CD14-positive monocyte (primary cell): ENCODE measurements around the gene SKOR2. TPM values are rescaled to one million over a fixed set of nuclear protein-coding genes. Genes with fewer than 3 reads are reported as not detected.

ENCODE experiments used
- DNase-seq, 3 donors: peaks; one replicate each; pipeline ENCODE4 v3.0.0-alpha.2; 2011 to 2022
- H2AFZ ChIP-seq: 2 replicates; pipeline ENCODE4 v1.6.0; 2012; ENCODE audit warnings: mild to moderate bottlenecking, low read depth, low read length, inconsistent platforms; ENCODE audit not compliant: insufficient read depth, poor library complexity, severe bottlenecking
- H3K27ac ChIP-seq, 2 donors: 1 replicate in 1 of 2; 2 replicates in 1 of 2; pipeline ENCODE4 v1.5.1; 2012 to 2013; ENCODE audit warnings: low read length in 2 of 2, control low read depth in 1 of 2, inconsistent platforms in 1 of 2, low read depth in 1 of 2, mild to moderate bottlenecking in 1 of 2
- H3K27me3 ChIP-seq, 2 donors: one replicate each; pipeline versions ENCODE4 v1.6.0 to v1.6.1; 2011 to 2013; ENCODE audit warnings: low read length in 2 of 2; ENCODE audit not compliant: control insufficient read depth in 2 of 2, insufficient read depth in 2 of 2
- H3K36me3 ChIP-seq, 2 donors: replicated peaks in 1 of 2; 1 replicate in 1 of 2; 2 replicates in 1 of 2; pipeline versions ENCODE4 v1.5.1 to v1.6.1; 2012 to 2013; ENCODE audit warnings: low read length in 2 of 2, control low read depth in 1 of 2, inconsistent platforms in 1 of 2, mild to moderate bottlenecking in 1 of 2; ENCODE audit not compliant: insufficient read depth in 2 of 2, control insufficient read depth in 1 of 2
- H3K4me1 ChIP-seq, 2 donors: 1 replicate in 1 of 2; 2 replicates in 1 of 2; pipeline versions ENCODE4 v1.5.1 to v1.6.1; 2012 to 2013; ENCODE audit warnings: low read length in 2 of 2, control low read depth in 1 of 2, inconsistent platforms in 1 of 2, mild to moderate bottlenecking in 1 of 2, moderate library complexity in 1 of 2; ENCODE audit not compliant: insufficient read depth in 2 of 2, control insufficient read depth in 1 of 2
- H3K4me2 ChIP-seq: replicated peaks from 2 replicates; pipeline ENCODE3; 2012; ENCODE audit warnings: low read length, moderate library complexity, mild to moderate bottlenecking; ENCODE audit not compliant: poor library complexity, severe bottlenecking; ENCODE audit errors: extremely low read depth
- H3K4me3 ChIP-seq, 3 experiments: fragments of 200-600 bp in 1 of 3; sonication (generic) in 1 of 3; replicated peaks in 1 of 3; 1 replicate in 2 of 3; 2 replicates in 1 of 3; pipeline ENCODE4 v1.5.1; 2011 to 2013; ENCODE audit warnings: low read length in 3 of 3, mild to moderate bottlenecking in 3 of 3, control low read depth in 2 of 3, low read depth in 2 of 3, inconsistent platforms in 1 of 3, moderate library complexity in 1 of 3
- H3K79me2 ChIP-seq: 2 replicates; pipeline ENCODE4 v1.6.0; 2012; ENCODE audit warnings: mild to moderate bottlenecking, control low read depth, inconsistent platforms, low read length, moderate library complexity; ENCODE audit not compliant: insufficient read depth
- H3K9ac ChIP-seq: 2 replicates; pipeline ENCODE4 v1.6.0; 2017; ENCODE audit warnings: low read length, mild to moderate bottlenecking; ENCODE audit not compliant: insufficient read depth, poor library complexity, severe bottlenecking
- H3K9me3 ChIP-seq, 2 donors: replicated peaks in 1 of 2; 1 replicate in 1 of 2; 2 replicates in 1 of 2; pipeline versions ENCODE4 v1.5.1 to v1.6.1; 2012 to 2013; ENCODE audit warnings: low read length in 2 of 2, control low read depth in 1 of 2; ENCODE audit not compliant: control insufficient read depth in 1 of 2, insufficient read depth in 1 of 2
- H4K20me1 ChIP-seq: 2 replicates; pipeline ENCODE4 v1.6.0; 2012; ENCODE audit warnings: mild to moderate bottlenecking, low read length, control low read depth, moderate library complexity; ENCODE audit not compliant: insufficient read depth
- H3K27ac Mint-ChIP-seq, 7 donors: one replicate each; pipeline ENCODE4 v1.8.0; 2020; ENCODE audit warnings: mild to moderate bottlenecking in 7 of 7, mixed read lengths in 7 of 7, moderate library complexity in 6 of 7, inconsistent platforms in 2 of 7
- H3K27me3 Mint-ChIP-seq, 3 donors: one replicate each; pipeline ENCODE4 v1.8.0; 2021 to 2022; ENCODE audit warnings: low read depth in 3 of 3, mild to moderate bottlenecking in 3 of 3, mixed read lengths in 3 of 3, moderate library complexity in 3 of 3, inconsistent platforms in 1 of 3
- H3K36me3 Mint-ChIP-seq, 2 donors: one replicate each; pipeline ENCODE4 v1.8.0; 2020; ENCODE audit warnings: mixed read lengths in 2 of 2, inconsistent platforms in 1 of 2, mild to moderate bottlenecking in 1 of 2
- H3K4me1 Mint-ChIP-seq: one replicate; pipeline ENCODE4 v1.8.0; 2020; ENCODE audit warnings: mild to moderate bottlenecking, mixed read lengths
- H3K4me3 Mint-ChIP-seq, 2 donors: one replicate each; pipeline ENCODE4 v1.8.0; 2020; ENCODE audit warnings: mild to moderate bottlenecking in 2 of 2, mixed read lengths in 2 of 2, moderate library complexity in 1 of 2
- H3K9me3 Mint-ChIP-seq, 7 donors: one replicate each; pipeline ENCODE4 v1.8.0; 2020 to 2022; ENCODE audit warnings: mixed read lengths in 7 of 7, mild to moderate bottlenecking in 6 of 7, moderate library complexity in 6 of 7, inconsistent platforms in 2 of 7
- CTCF ChIP-seq: fragments of 200-600 bp; IDR thresholded peaks from one replicate; pipeline ENCODE4 v1.8.0; 2022; ENCODE audit warnings: antibody characterized with exemption, mild to moderate bottlenecking
- WGBS: methylation state at CpG from one replicate; pipeline ENCODE4 v1.1.5; 2013; ENCODE audit warnings: missing lambda C conversion rate; ENCODE audit not compliant: insufficient coverage; 5-methylcytosine and 5-hydroxymethylcytosine counted together
- intact Hi-C, 2 donors: fragments of 100-400 bp; cut with micrococcal nuclease; formaldehyde crosslinking; loops; one replicate each; pipeline versions ENCODE4 v1.15.0 to v1.15.1; 2023
- polyA plus RNA-seq, 3 donors: library from polyadenylated mRNA; depleted of rRNA in 1 of 3; unstranded in 2 of 3; stranded (reverse) in 1 of 3; fragments of 300-500 nt in 2 of 3; fragments of >200 nt in 1 of 3; fragmentation: Illumina TruSeq in 2 of 3; gene quantifications; 1 replicate in 2 of 3; 2 replicates in 1 of 3; pipeline ENCODE4 v1.2.3, GENCODE V29; 2012 to 2021

Gene SKOR2
- polyA plus RNA-seq, 3 donors, result not detected

- no peaks in the 10 kb centered on the region for H3K4me1 Mint-ChIP-seq
- H3K36me3 ChIP-seq, result no peaks in the 10 kb centered on the region
- peaks cover 10 to 46% of the 10 kb centered on the region in 2 donors for H3K9me3 ChIP-seq
- no peaks in the 10 kb centered on the region for H3K4me1 ChIP-seq
- no peak overlapping the region for H3K27ac Mint-ChIP-seq
- no peak overlapping the region for H3K27ac ChIP-seq
- H3K9ac ChIP-seq, result no peak overlapping the region
- H2AFZ ChIP-seq, result no peak overlapping the region
- intact Hi-C loops, result no loop called here
- H3K27me3 Mint-ChIP-seq, result peaks cover 65 to 90% (median 82%) of the 10 kb centered on the region in 3 donors
- H3K9me3 Mint-ChIP-seq, result peaks cover 0 to 27% (median 21%) of the 10 kb centered on the region in 7 donors
- TF ChIP-seq CTCF, result peak; percentile 32
- no peak for DNase-seq
- no peaks in the 10 kb centered on the region for H3K79me2 ChIP-seq
- H3K4me2 ChIP-seq, result no peak overlapping the region
- H4K20me1 ChIP-seq, result no peaks in the 10 kb centered on the region
- WGBS, result 5% methylated on average over 85 of the region's 90 CpGs
- H3K4me3 ChIP-seq, result no peak overlapping the region
- peaks cover 3 to 10% of the 10 kb centered on the region in 2 donors for H3K36me3 Mint-ChIP-seq
- H3K4me3 Mint-ChIP-seq, result no peak overlapping the region
- H3K27me3 ChIP-seq, result peaks cover 74 to 82% of the 10 kb centered on the region in 2 donors
Measured at GRCh38 chr18:47247416-47248114, 3.9 kb downstream of the SKOR2 start.

- no peaks in the 10 kb centered on the region for H4K20me1 ChIP-seq
- no peaks in the 10 kb centered on the region for H3K79me2 ChIP-seq
- no peak overlapping the region for H3K9ac ChIP-seq
- WGBS, result 4% methylated on average over 32 of the region's 47 CpGs
- intact Hi-C loops, result no loop called here
- peaks cover 68 to 82% of the 10 kb centered on the region in 2 donors for H3K27me3 ChIP-seq
- no peak overlapping the region for H3K4me3 ChIP-seq
- Mint-ChIP-seq H3K27me3 (peaks cover 60 to 89% (median 77%) of the 10 kb centered on the region in 3 donors), H3K27ac (no peak overlapping the region), H3K36me3 (peaks cover 3 to 10% of the 10 kb centered on the region in 2 donors), H3K4me3 (peak overlapping the region in 1 of 2 donors; percentile 83), H3K4me1 (no peaks in the 10 kb centered on the region), H3K9me3 (peaks cover 0 to 26% (median 19%) of the 10 kb centered on the region in 7 donors)
- no peak overlapping the region for H3K4me2 ChIP-seq
- H3K4me1 ChIP-seq, result no peaks in the 10 kb centered on the region
- no peaks in the 10 kb centered on the region for H3K36me3 ChIP-seq
- DNase-seq, result no peak
- H2AFZ ChIP-seq, result no peak overlapping the region
- H3K27ac ChIP-seq, result no peak overlapping the region
- H3K9me3 ChIP-seq, result peaks cover 10 to 41% of the 10 kb centered on the region in 2 donors
- no peak for TF ChIP-seq CTCF
Measured at GRCh38 chr18:47247036-47247415, 4.4 kb downstream of the SKOR2 start.
